ENCODE results near the gene NDUFS6. TPM values are rescaled to one million over a fixed set of nuclear protein-coding genes. Genes with fewer than 3 reads are reported as not detected.

The NDUFS6 gene
- total and polyA plus RNA-seq, 7 donors, result 48.3 to 177 (median 61.5) TPM

- Histone ChIP-seq H3K4me3 (no peak overlapping the region), H3K27ac (no peak overlapping the region), H3K4me1 (no peaks in the 10 kb centered on the region), H3K36me3 (ENCODE audit: insufficient read depth in 1 of 2, low read depth in 1 of 2) (peaks cover 0 to 14% of the 10 kb centered on the region in 2 donors), H3K27me3 (ENCODE audit: insufficient read depth in 3 of 3, low read length in 2 of 3) (no peaks in the 10 kb centered on the region), H3K9me3 (no peaks in the 10 kb centered on the region)
- no peak for TF ChIP-seq CTCF (IDR thresholded peaks at IDR 0.05)
- 79 to 86% (median 82%) methylated on average over 15 to 16 of the region's 16 CpGs for WGBS, 3 donors
- ATAC-seq (no peak), DNase-seq (no peak)
- intact Hi-C loops (cut with DNase I), result no loop called here
These were observed 32.2 kb downstream of the NDUFS6 start for GRCh38 chr5:1833264-1834021.

DNA sequence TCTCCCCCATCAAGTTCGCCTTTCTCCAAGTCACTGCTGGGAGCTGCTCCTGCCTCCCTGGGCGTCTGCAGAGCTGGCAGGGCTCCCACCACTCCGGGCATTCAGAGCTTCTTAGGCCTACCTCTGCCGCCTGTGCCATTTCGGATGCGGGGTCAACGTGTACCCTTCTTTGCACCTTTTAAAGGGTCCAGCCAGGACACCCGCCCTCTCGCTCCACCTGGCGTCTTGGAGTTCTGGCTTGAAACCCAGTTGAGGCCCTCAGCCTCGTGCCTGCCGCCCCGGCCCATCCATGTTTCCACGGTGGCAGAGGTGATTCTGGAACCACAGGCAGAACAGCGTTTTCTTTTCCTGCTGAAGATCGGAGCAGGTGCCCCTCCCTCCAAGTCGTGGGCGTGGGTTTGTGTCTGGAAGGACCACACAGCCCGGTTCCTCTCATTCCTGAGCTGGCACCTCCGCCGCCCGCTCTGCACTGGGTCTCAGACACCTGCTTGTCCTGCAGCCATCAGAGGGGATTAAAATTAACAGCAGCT, 32.9 kb downstream of the NDUFS6 start:
- no peak for DNase-seq

DNA sequence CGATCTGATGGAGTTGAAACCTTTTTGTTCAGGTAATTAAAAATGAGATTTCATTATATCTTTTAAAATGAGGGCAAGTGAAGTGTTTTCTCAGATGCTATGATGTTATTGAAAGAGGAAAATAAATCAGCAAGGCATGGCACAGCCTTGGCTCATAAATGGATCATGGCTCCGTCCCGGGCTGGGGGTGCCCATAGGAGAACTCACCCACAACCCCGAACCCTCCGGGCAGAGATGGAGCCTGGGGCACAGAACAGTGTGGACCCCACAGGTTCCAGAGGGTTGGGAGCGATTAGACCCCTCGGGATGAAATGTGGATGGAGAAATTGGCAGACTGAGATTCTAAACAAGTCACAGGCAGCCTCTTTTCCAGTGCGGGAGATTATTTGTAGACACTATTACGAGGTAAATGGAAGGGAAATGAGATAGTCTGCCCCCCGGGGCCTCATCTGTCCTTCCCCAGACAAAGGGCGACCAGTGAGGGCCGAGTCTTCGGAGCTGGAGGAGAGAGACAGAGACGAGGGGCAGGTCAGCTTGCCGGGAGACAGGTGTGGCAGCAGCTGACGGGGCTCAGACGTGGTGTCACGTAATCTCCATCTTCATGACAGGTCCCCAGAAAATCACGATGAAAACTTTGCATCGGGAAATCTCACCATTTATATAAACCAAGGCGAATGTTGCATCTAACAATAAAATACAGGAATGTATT, 33.7 kb downstream of the NDUFS6 start:
- Histone ChIP-seq H3K36me3 (ENCODE audit: insufficient read depth in 1 of 2, low read depth in 1 of 2) (peaks cover 0 to 6% of the 10 kb centered on the region in 2 donors), H3K9me3 (no peaks in the 10 kb centered on the region), H3K27ac (no peak overlapping the region), H3K4me3 (no peak overlapping the region), H3K27me3 (ENCODE audit: insufficient read depth in 3 of 3, low read length in 2 of 3) (no peaks in the 10 kb centered on the region), H3K4me1 (no peaks in the 10 kb centered on the region)
- TF ChIP-seq CTCF (IDR thresholded peaks at IDR 0.05), result no peak
- intact Hi-C loops (cut with DNase I), result no loop called here
- ATAC-seq (no peak), DNase-seq (no peak)
- 53 to 55% (median 53%) methylated on average over 21 of the region's 21 CpGs for WGBS, 3 donors

More for the DNA sequence above, 32.9 kb downstream of the NDUFS6 start:
- intact Hi-C loops (cut with DNase I), result no loop called here
- H3K36me3 ChIP-seq (ENCODE audit: insufficient read depth in 1 of 2, low read depth in 1 of 2), result peaks cover 0 to 14% of the 10 kb centered on the region in 2 donors
- WGBS, 3 donors, result 66 to 76% (median 69%) methylated on average over 22 of the region's 22 CpGs
- no peaks in the 10 kb centered on the region for H3K4me1 ChIP-seq
- no peak overlapping the region for H3K27ac ChIP-seq
- no peaks in the 10 kb centered on the region for H3K27me3 ChIP-seq (ENCODE audit: insufficient read depth in 3 of 3, low read length in 2 of 3)
- ATAC-seq, result no peak
- no peaks in the 10 kb centered on the region for H3K9me3 ChIP-seq
- no peak overlapping the region for H3K4me3 ChIP-seq
- no peak for TF ChIP-seq CTCF (IDR thresholded peaks at IDR 0.05)

DNA sequence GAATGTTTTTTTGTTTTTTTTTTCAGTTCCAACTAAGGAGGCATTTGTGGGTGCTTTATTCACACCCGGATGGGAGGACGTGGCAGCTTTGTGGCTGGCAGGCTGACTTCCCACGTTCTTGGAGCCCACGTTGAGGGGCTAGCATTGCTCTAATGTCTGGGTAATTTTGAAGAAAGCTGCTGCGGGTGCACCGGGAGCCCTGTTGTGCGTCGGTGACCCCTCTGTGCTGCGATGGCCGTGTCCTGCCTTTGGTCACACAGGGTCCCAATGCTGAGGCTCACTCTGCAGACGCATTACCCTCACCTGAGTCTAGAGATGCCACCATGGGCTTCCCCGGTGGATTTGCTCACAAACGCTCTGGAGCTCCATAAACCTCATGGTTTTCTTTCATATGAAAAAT, 34.2 kb downstream of the NDUFS6 start:
- Histone ChIP-seq H3K4me1 (no peaks in the 10 kb centered on the region), H3K4me3 (no peak overlapping the region), H3K36me3 (ENCODE audit: insufficient read depth in 1 of 2, low read depth in 1 of 2) (peaks cover 0 to under 1% of the 10 kb centered on the region in 2 donors), H3K27ac (no peak overlapping the region), H3K9me3 (no peaks in the 10 kb centered on the region), H3K27me3 (ENCODE audit: insufficient read depth in 3 of 3, low read length in 2 of 3) (no peaks in the 10 kb centered on the region)
- DNase-seq (no peak), ATAC-seq (no peak)
- intact Hi-C loops (cut with DNase I), result no loop called here
- TF ChIP-seq CTCF (IDR thresholded peaks at IDR 0.05), result no peak
- whole genome bisulfite sequencing, 3 donors, result 76 to 81% (median 76%) methylated on average over 13 of the region's 13 CpGs
